T-helper 17 cell (primary cell): ENCODE data around the gene ANKRD23. TPM values are rescaled to one million over a fixed set of nuclear protein-coding genes. Genes with fewer than 3 reads are reported as not detected.
A peak's percentile ranks its signal among the peaks of the same experiment; 100 is the strongest.
"Not testable (repeated sequence)": the region's sequence is repeated elsewhere in the genome, so short reads cannot be mapped to it uniquely, and the experiment has no call there.

Source experiments
- ATAC-seq: fragments of 150-1000 bp; cut with Tn5 transposase; 2 replicates; pipeline ENCODE4 v1.10.0; 2021; ENCODE audit warnings: mild to moderate bottlenecking, moderate library complexity
- DNase-seq, 3 donors: peaks; one replicate each; pipeline versions ENCODE4 v3.0.0 to v3.0.0-alpha.2; 2020 to 2021
- H3K9me3 ChIP-seq: one replicate; pipeline ENCODE4 v1.7.0; 2013; ENCODE audit warnings: low read length, mild to moderate bottlenecking; ENCODE audit not compliant: control insufficient read depth, poor library complexity, severe bottlenecking
- H3K27ac Mint-ChIP-seq: one replicate; pipeline ENCODE4 v1.8.0; 2022; ENCODE audit warnings: mild to moderate bottlenecking, moderate library complexity, mixed read lengths
- H3K27me3 Mint-ChIP-seq: one replicate; pipeline ENCODE4 v1.8.0; 2022; ENCODE audit warnings: mixed read lengths
- H3K36me3 Mint-ChIP-seq: one replicate; pipeline ENCODE4 v1.8.0; 2022; ENCODE audit warnings: low read depth, mixed read lengths
- H3K4me1 Mint-ChIP-seq: one replicate; pipeline ENCODE4 v1.8.0; 2022; ENCODE audit warnings: mild to moderate bottlenecking, mixed read lengths
- H3K4me3 Mint-ChIP-seq: one replicate; pipeline ENCODE4 v1.8.0; 2022; ENCODE audit warnings: mild to moderate bottlenecking, moderate library complexity, mixed read lengths
- total RNA-seq, 4 donors: library from RNA in 2 of 4; stranded (reverse) in 2 of 4; gene quantifications; one replicate each; pipeline ENCODE4 v1.2.3 and lab custom pipeline; 2022 to 2026

The ANKRD23 gene
- total RNA-seq (10 to 100 TPM in 1 of 2 donors, 1 to 10 TPM in 1; 7.6 to 11.2 TPM), total RNA-seq (lab: John Stamatoyannopoulos, UW) (3.6 to 6.0 reads per million in 2 donors)

GRCh38 chr2:96843538-96844268 lies at the start of gene ANKRD23:
TSS of gene ANKRD23 (minus strand) at chr2:96844021. CDS start at chr2:96843992, 29 bp downstream.
- no peaks in the 10 kb centered on the region for H3K9me3 ChIP-seq
- Mint-ChIP-seq H3K4me3 (no peak within 1 kb of the TSS), H3K4me1 (peaks cover 15% of the 10 kb centered on the region), H3K27me3 (no peaks in the 10 kb centered on the region), H3K36me3 (no peaks in the 10 kb centered on the region), H3K27ac (peak within 1 kb of the TSS; percentile 84)
- DNase-seq (no peak), ATAC-seq (no peak)

- H3K27ac Mint-ChIP-seq: peak overlapping the region; percentile 82
- no peaks in the 10 kb centered on the region for H3K27me3 Mint-ChIP-seq
- peaks cover 45% of the 10 kb centered on the region for H3K4me1 Mint-ChIP-seq
- DNase-seq (no peak), ATAC-seq (peak; percentile 61)
- peak overlapping the region; percentile 79 for H3K4me3 Mint-ChIP-seq
- no peaks in the 10 kb centered on the region for H3K36me3 Mint-ChIP-seq
- no peaks in the 10 kb centered on the region for H3K9me3 ChIP-seq
Observed at GRCh38 chr2:96891591-96892333, 47.9 kb upstream of the ANKRD23 start.

- DNase-seq (no peak), ATAC-seq (no peak)
- peak overlapping the region; percentile 79 for H3K4me3 Mint-ChIP-seq
- no peaks in the 10 kb centered on the region for H3K36me3 Mint-ChIP-seq
- no peaks in the 10 kb centered on the region for H3K27me3 Mint-ChIP-seq
- no peaks in the 10 kb centered on the region for H3K9me3 ChIP-seq
- H3K4me1 Mint-ChIP-seq: peaks cover 41% of the 10 kb centered on the region
- peak overlapping the region; percentile 82 for H3K27ac Mint-ChIP-seq
Observed at GRCh38 chr2:96890726-96891385, 47.0 kb upstream of the ANKRD23 start.

GRCh38 chr2:96890252-96890651 lies 46.4 kb upstream of the ANKRD23 start:
- Mint-ChIP-seq H3K27ac (no peak overlapping the region), H3K36me3 (no peaks in the 10 kb centered on the region), H3K4me1 (peaks cover 39% of the 10 kb centered on the region), H3K27me3 (no peaks in the 10 kb centered on the region), H3K4me3 (no peak overlapping the region)
- ATAC-seq (no peak), DNase-seq (no peak)
- H3K9me3 ChIP-seq: no peaks in the 10 kb centered on the region

- peak overlapping the region; percentile 88 for H3K27ac Mint-ChIP-seq
- H3K4me3 Mint-ChIP-seq, H3K9me3 ChIP-seq, H3K36me3 Mint-ChIP-seq, DNase-seq, ATAC-seq, H3K27me3 Mint-ChIP-seq: not testable (repeated sequence)
- peaks cover 34% of the 10 kb centered on the region for H3K4me1 Mint-ChIP-seq
Observed at GRCh38 chr2:96889502-96889901, 45.7 kb upstream of the ANKRD23 start.

- no peaks in the 10 kb centered on the region for H3K27me3 Mint-ChIP-seq
- ATAC-seq (no peak), DNase-seq (no peak)
- peak overlapping the region; percentile 88 for H3K27ac Mint-ChIP-seq
- peaks cover 34% of the 10 kb centered on the region for H3K4me1 Mint-ChIP-seq
- no peak overlapping the region for H3K4me3 Mint-ChIP-seq
- H3K9me3 ChIP-seq: no peaks in the 10 kb centered on the region
- no peaks in the 10 kb centered on the region for H3K36me3 Mint-ChIP-seq
Observed at GRCh38 chr2:96888072-96889011, 44.5 kb upstream of the ANKRD23 start.

- DNase-seq (no peak), ATAC-seq (no peak)
- Mint-ChIP-seq H3K36me3 (no peaks in the 10 kb centered on the region), H3K27ac (peak overlapping the region; percentile 81), H3K4me3 (no peak overlapping the region), H3K27me3 (no peaks in the 10 kb centered on the region), H3K4me1 (peaks cover 29% of the 10 kb centered on the region)
- no peaks in the 10 kb centered on the region for H3K9me3 ChIP-seq
Observed at GRCh38 chr2:96887493-96888012, 43.7 kb upstream of the ANKRD23 start.

GRCh38 chr2:96885432-96886347 lies 41.9 kb upstream of the ANKRD23 start:
- no peaks in the 10 kb centered on the region for H3K9me3 ChIP-seq
- Mint-ChIP-seq H3K36me3 (no peaks in the 10 kb centered on the region), H3K27ac (peak overlapping the region; percentile 51), H3K4me1 (peaks cover 17% of the 10 kb centered on the region), H3K4me3 (no peak overlapping the region), H3K27me3 (no peaks in the 10 kb centered on the region)
- ATAC-seq (no peak), DNase-seq (no peak)

- DNase-seq (no peak), ATAC-seq (no peak)
- Mint-ChIP-seq H3K4me3 (peak overlapping the region; percentile 12), H3K27ac (peak overlapping the region; percentile 51), H3K36me3 (no peaks in the 10 kb centered on the region), H3K27me3 (no peaks in the 10 kb centered on the region), H3K4me1 (peaks cover 12% of the 10 kb centered on the region)
- H3K9me3 ChIP-seq: no peaks in the 10 kb centered on the region
Observed at GRCh38 chr2:96884299-96885094, 40.7 kb upstream of the ANKRD23 start.

- Mint-ChIP-seq H3K4me1 (peaks cover 9% of the 10 kb centered on the region), H3K4me3 (no peak overlapping the region), H3K27ac (peak overlapping the region; percentile 6), H3K27me3 (no peaks in the 10 kb centered on the region), H3K36me3 (no peaks in the 10 kb centered on the region)
- ATAC-seq (no peak), DNase-seq (no peak)
- H3K9me3 ChIP-seq: no peaks in the 10 kb centered on the region
Observed at GRCh38 chr2:96883306-96883705, 39.5 kb upstream of the ANKRD23 start.

GRCh38 chr2:96882906-96883305 lies 39.1 kb upstream of the ANKRD23 start:
- no peaks in the 10 kb centered on the region for H3K27me3 Mint-ChIP-seq

More at GRCh38 chr2:96882906-96883305, 39.1 kb upstream of the ANKRD23 start:
- no peak for DNase-seq
- no peaks in the 10 kb centered on the region for H3K9me3 ChIP-seq
- Mint-ChIP-seq H3K27ac (peak overlapping the region; percentile 6), H3K4me3 (no peak overlapping the region), H3K4me1 (peaks cover 6% of the 10 kb centered on the region), H3K36me3 (no peaks in the 10 kb centered on the region)
- ATAC-seq: no peak
